Inflammatory macrophage (primary cell): Measurements from ENCODE around the gene COMT.

Experiments used
- DNase-seq, 2 donors: peaks; one replicate each; pipeline ENCODE4 v3.0.0-alpha.2; 2020 to 2022

Gene COMT

DNA sequence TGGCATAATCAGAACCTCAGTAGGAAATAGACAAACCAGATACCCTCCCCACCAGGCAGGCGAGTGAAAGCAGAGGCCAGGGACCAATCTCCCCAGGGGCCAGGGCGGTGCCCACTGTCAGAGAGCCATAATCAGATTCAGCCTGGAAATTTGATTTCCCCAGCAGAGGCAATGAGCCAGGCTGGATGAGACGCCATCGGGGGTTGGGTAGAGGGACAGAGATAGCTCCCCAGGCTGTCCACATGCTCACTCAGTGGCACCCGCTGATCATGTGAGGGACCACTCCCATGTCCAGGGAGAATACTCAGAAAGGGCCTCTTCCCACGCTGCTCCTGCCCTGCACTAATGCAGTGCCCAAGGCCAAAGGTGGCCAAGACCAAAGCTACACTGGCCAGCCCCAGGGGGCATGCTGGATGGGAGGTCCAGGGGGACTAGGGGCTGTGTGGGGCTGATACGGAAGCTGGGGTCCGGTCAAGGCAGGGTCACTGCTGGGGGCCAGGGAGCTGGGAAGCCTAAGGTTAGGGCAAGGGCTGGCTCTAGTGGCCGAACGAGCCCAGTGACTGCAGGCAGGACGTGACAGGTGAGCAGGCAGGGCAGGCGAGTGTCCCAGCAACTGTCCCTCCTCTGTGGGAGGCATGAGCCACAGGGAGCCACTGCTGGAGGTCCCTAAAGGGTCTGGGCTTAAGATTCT, 55.3 kb downstream of the COMT start:
- DNase-seq, result no peak

DNA sequence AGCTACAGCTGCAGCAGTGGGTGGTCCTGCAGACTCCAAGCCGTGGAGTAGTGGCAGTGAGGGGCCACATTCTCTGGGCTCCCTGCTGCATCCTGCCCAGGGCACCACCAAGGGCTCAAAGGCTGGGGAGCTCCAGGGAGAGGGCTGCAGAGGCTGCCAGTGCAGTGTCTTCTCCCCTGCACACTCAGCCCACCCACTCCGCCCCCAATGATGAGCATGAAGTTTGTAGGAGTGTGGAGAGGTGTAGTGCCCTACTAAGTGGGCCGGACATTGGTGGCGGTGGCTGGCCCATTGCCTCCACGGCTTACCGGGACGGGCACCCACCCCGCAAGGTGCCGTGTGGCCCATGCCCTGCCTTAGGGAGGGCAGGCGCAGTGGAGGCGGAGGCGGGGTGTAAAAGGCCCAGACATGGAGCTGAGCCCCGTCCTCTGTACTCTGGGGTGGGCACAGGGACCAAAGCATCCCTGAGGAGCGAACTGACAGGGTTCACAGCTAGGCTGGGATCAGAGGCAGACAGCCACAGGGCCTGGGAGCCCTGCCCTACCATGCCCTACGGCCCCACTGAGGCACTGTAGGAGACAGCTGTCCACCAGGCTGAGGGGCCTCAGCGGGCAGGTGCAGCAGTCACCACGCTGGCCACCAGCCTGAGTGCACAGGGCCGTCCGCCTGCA, 56.1 kb downstream of the COMT start:
- no peak for DNase-seq

DNA sequence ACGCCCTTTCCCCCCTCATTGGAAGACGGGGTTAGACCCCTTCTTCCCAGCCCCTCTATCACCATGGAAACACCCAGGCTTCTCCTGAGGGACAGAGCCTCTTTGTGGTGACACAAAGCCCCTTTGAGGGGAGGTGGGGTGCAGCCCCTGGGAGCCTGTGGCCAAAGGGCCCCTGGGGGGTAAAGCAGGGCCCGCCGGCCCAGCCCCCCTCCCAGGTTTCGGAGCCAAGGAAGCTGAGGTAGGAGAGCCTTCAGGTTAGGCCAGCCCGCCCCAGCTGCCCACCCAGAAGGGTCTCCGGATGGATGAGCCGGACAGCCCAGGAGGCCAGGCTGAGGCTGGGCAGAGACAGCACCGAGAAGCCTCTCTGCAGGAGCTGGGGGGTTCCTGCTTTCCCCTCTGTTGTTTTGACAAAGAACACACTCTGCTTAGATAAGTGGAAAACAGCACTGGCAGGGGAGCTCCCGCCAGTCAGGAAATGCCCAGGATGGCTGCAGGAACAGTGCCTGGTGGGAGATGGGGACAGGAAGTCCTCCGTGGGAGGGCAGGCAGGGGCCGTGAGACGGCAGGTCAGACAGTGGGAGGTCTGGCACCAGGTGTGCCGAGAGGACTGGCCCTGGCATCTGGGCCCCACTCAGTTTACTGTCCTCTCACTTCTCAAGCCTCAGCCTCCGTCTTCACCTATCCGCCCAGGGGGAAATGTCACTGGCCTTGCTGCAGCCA, 56.8 kb downstream of the COMT start:
- DNase-seq, result no peak

DNA sequence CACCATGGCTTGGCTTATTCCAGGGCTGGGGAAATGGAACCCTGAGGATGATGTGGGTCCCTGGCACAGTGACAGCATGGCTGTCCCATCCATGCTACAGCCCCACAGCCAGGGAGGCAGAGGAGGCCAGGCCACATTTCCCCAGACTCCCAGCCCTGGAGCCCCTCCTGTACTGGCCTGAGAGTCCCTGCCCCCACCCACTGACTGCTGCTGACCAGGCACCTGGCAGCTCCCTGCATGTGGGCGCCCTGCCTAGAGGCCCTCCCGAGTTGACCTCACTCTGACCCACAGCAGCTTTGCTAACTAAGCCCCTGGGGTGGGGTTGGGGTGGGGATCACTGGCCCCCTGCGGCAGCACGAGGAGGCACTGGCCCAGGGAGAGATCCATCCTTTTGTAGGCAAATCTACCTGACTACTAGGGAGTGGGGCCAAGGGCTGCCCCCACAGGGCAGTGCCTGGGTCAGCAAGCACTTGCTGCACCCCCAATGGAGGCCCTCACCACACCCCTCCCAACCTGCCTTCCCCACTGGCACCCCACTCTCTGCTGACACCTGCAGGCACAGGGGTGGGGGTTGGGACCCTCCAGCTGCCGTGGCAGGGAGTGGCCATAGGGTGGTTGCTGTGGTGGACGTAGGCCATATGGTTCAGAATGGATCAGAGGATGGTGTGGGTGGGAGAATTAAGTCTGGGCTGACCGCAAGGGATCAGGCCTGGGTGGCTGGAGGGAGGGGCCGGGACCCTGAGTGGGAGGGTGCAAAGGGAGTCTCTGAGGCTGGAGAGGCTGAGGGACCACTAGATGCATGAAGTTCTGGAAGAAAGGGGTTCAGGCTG, 57.6 kb downstream of the COMT start:
- DNase-seq, result no peak

DNA sequence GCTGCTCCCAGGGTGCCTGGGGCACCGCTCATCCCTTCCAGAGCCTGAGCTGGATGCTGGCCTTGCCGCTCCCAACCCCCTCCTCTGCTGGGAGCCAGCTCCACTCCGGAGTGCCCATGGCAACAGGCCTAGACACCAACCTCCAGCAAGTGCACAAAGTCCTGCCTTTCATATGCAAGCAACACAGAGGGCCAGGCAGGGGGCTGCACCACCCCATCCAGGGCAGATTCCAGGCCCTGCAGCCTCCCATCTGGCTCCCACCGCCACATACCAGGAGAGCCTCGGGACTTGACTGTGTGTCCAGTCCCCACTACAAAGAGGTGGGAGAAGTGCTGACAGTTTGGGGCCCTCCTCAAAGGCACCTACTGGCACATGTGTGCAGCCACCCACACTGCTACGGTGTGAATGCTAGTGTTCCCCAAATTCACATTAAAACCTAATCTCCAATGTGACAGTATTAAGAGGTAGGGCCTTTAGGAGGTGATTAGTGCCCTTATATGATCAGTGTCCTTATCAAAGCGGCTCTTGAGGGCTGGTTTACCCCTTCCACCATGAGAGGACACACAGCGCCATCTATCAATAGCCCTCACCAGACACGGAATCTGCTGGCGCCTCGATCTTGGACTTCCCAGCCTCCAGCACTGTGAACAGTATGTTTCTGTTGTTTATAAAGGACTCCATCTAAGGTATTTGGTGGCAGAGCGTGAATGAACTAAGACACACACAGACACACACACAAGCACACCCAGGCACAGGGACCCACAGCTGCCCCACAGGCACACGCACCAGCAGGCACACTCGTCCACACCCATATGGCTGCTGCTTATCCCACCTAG, 58.9 kb downstream of the COMT start:
- DNase-seq, result no peak

DNA sequence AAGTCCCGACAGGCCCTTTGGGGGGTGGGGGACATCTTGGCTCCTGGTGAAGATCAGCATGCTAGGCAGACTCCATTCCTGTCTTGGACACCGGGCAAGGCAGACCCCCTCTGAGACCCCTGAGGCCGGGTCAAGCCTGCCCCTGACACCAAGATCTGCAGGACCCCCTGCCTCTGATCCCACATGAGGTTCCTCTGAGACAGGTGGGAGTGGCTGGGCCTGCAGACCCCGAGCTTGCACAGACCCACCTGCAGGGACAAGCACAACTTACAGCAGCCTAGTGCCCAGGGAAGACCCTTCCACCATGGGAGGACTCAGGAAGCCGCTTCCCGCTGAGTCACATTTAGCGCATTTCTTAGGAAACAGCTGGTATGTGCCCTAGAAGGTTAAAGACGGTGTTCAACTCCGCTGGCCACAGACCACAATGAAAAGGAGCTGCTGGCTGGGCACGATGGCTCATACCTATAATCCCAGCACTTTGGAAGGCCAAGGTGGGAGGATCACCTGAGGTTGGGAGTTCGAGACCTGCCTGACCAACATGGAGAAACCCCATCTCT, 59.6 kb downstream of the COMT start:
- no peak for DNase-seq

DNA sequence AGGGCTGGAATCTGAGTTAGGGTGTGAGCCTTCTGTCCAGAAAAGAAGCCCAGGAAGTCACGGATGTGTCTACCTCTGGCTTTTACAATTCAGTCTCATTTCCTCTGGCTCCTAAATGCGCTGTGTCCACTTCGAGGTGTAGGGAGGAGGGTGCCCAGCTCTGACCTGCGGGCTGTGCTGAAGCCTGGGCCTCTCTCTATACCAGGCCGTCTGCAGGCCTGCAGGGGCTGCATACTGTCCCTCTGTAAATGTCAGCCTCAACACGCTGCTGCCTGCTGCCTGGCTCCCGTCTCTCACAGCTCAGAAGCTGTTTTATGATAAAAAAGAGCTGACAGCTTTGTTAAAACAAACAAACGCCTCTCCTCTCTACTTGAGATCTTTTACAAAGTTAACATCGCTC, 60.6 kb downstream of the COMT start:
- DNase-seq, result no peak

DNA sequence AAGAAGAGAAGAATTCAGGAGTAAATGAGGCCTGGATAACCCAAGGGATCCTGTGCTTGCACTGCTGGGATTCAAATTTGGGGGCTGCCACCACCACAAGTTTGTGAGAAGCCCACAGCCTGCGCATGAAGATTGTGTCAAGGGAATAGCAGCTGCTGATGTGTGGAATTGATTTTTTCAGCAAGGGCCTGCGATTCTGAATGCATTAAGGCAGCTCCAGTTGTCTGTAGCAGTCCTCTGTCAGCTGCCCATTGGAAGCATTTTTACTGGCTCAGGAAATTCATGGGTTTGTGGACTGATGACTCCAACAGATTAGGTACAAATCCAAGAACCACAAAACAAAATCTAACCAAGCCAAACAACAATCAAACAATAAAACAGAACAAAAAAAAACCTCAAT, 61.1 kb downstream of the COMT start:
- no peak for DNase-seq

DNA sequence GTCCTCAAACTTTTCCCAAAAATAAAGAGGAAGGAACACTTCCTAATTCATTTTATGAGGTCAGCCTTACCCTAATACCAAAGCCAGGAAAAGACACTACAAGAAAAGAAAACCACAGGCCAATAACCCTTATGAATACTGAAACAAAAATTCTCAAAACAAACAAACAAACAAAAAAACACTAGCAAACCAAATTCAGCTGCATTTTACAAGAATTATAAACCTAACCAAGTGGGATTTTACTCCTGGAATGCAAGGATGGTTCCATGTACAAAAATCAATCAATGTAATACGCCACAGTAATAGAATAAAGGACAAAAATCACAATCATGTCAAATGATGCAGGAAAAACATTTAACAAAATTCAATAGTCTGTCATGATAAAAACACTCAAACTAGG, 61.7 kb downstream of the COMT start:
- no peak for DNase-seq

DNA sequence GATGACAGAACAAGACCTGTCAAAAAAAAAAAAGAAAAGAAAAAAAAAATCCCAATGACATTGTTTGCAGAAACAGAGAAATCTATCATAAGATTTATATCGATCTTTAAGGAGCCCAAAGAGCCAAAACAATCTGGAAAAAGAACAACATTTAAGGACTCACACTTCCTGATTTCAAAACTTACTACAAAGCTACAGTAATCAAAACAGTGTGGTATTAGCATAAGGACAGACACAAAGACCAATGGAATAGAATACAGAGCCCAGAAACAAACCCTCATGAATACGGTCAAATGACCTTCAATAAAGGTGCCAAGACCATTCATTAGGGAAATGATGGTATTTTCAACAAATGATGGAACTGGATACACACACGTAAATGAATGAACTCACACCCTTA, 62.9 kb downstream of the COMT start:
- no peak for DNase-seq

DNA sequence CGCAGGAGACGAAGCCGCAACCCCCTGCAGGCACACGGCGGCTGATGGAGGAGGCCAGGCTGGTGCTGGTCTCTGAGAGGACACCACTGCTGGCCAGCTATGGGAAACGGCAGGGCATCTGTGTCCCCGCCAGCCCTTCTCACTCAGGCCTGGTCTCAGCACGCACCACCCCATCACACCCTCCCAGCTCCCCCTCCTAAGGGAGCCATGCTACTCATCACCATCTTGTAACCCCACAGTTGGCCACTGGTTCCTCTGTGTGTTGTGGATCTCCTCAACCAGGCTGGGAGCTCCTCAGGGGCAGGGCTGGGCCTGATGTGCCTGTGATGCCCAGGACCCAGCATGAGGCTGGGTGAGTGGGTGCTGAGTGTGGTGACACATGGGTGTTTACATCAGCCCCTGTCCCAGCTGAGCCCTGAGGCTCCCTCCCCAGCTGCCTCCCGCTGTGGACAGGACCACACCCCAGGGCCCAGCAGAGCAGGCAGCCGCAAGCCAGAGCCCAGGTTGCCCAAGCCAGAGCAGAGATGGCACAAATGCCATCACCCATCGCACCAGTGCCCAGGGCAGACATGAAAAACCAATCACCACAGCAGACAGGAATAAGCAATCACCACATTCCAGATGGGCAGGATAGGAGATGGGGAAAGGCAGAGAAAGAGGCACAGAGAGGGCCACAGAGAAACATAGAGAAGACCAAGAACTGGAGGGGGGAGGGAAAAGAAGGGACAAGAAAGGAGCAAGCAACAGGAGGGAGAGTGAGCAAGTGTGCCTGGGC, 66.8 kb downstream of the COMT start:
- no peak for DNase-seq

DNA sequence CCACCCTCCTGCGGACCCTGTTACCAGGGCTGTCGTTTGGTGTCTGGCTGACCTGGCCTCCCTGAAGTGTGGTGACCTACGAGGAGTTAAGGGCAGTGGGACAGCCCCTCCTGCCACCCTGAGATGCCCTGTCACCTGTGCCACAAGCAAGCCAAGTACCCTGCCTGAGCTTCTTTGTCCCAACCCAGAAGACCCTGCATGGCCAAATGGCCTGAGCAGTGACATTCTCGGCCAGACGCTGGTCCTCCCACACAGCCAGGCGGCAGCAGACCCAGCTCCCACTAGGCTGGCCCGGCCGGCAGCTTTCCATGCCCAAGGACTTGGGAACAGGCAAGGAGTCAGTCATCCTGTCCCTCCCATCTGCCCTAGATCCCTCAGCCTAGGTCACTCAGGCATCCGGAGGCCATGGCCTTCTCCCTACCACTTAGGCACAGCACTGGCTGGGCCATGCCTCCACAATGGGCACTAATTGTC, 67.5 kb downstream of the COMT start:
- DNase-seq, result no peak

DNA sequence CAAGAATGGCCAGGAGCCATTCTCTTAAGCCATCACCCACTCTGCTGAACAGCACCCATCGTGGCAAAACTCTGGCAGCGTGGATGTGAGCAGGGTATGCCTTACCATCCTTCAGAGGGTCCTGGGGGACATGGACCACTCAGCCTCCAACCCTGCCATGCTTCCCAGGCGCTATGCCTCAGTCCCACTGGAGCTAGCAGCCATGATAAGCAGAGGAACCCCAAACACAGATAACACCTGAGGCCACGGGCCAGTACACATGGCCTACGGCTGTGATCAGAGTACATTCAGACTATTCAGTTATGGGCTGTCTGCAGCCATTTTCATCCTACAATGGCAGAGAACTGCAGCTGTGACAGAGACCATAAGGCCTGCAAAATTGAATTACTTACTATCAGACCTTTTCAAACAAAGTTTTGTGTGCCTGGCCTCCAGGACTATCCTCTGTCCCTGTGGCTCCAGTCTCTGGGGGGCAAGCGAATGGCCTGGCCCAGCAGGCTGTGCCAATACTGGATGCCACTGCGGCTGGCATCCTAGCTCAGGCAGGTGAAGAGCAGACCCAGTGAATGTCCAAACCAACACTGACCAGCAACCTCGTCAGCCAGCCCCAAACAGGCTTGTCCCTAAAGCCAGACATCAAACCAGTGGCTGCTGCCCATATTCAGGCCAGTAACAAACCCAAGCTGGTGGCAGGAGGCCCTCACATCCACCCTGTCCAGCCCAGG, 68.2 kb downstream of the COMT start:
- DNase-seq, result no peak

DNA sequence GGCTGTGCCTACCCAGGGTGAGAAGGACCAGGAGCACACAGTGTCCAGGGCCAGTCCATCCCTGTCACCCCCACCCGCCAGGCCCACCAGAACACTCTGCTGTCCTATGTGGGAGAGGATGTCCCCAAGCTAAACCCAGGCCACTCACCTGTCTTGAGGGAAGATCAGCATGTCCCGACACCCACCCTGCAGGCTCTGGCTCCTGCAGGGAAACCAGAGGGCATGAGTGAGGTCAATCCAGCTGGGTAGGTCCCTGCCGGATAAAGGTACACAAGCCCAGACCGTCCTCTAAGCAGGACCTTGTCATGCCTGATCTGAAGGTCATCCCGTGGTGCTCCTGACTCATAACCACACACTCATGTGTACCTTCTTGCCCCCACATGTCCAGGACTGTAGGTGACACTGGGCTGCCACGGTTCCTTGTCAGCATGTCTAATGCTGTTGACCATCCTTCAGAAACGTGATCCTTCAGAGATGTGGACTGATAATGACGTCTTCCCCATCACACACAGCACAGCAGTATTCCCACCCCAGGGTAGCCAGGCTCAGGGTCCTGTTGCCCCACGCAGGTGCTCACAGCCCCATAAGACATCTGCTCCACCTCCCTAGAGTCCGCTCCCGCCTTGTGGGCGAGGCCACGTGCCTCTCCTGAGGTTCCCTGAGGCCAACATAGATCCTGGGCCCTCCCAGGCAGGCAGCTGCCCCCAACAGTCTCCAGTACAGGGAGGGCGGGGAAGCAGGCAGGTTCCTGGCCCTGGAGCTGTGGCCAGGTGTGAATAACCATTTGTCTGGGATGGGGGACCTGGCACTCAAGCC, 68.9 kb downstream of the COMT start:
- DNase-seq, result no peak

DNA sequence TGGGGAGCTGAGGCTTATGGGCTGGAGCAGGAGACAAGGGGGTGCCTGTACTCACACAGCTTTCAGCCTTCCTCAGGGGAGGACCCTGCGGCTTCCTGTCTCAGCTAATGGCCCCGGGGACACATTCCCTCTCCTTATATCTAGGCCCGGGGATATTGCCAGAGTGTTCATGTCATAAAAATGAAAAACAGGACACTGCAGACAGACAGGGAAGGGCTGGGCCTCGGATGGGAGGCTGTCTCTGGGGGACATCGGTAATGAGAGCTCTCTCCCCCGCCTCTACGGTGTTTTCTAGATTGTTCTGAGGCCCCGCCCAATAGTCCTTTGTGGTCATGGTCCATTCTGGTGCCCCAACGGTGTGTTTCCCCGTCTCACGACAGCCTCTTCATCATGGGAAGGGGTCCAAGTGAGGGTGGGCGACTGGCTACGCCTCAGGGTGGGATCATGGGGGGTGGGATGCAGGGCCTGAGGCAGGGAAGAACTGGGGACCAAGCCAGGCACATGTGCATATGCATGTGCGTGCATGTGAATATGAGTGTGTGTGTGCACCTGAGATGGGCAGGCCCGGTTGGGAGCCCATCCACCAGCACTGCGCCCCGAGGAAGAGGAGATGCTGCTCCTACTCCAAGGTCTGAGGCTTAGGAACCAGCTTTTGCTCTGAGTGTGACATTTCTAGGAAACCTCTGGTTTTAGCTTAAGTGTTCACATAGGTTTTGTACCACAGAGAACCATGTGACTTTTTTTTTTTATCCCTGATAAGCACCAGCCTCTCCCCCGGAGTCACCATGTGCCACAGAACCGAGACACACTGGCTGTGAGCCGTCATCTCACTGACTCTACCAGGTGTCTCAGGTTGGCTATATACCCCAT, 69.8 kb downstream of the COMT start:
- no peak for DNase-seq

DNA sequence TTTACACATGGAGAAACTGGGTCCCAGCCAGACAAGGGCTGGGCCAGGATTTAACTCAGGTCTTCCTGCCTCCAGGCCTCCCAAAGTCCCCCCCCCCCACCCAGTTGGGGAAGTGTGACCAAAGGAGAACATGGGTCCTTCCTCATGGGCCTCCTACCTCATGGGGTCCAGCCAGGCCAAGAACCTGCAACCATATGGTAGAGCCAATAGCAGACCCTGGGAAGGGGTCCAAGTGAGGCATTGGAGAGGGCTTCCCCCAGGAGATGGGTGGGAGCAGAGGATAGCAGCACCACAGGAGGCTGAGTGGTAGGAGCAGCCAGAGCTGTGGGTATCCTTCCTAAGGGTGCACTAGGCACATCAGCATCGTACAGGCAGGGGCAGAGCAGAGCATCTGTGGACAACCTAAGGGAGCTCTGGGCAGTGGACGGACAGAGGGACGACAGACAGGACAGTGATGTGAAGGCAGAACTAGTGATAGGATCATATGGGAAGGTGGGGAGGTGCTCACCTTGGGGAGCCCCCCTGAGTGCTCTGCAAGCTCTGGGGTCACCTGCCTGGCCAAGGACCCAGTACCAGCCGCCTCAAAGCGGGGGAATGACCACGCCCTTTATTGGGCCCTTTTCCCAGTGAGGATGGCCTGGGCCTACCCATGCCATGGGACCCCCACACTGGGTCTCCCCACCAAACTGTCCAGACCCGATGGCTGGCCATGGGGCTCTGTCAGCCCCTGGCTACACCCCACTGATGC, 70.6 kb downstream of the COMT start:
- DNase-seq, result no peak

DNA sequence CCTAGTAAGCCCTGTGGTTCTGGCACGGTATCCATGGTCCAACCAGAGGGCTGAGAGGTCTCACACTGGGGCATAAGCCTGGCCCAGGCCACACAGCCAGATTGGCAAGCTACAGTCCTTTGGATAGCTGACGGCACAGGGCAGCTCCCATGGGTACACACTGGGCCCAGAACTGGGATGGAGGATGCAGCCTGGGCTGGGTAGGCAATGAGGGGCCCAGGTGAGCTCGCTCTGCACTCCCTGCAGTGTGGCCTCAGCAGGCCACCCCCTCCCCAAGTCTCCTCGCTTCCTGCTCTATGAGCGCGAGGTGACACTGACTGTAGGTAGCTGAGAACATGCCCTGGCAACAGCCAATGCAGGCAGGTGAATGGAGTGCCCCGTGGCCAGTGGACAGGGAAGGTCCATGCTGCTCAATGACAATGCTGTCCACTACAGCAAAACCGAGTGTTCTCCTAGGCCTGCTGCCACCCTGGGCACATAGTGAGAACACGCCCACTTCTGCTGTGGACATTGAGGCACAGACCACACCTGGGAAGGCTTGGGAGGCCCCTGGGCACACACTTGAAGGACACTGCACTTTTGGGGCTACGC, 71.3 kb downstream of the COMT start:
- no peak for DNase-seq
